ENCODE results near the gene ANKRD66.

ANKRD66 gene

GRCh38 chr6:46789434-46790354 lies 43.0 kb downstream of the ANKRD66 start:
- TF ChIP-seq CTCF (IDR thresholded peaks at IDR 0.05): no peak
- DNase-seq (ENCODE audit: low spot score): no peak
- H3K4me3 ChIP-seq: no peak overlapping the region
- H3K27ac ChIP-seq: no peak overlapping the region

GRCh38 chr6:46790355-46790874 lies 43.7 kb downstream of the ANKRD66 start:
- no peak for TF ChIP-seq CTCF (IDR thresholded peaks at IDR 0.05)
- DNase-seq (ENCODE audit: low spot score): no peak
- no peak overlapping the region for H3K27ac ChIP-seq
- H3K4me3 ChIP-seq: no peak overlapping the region

GRCh38 chr6:46792635-46793034 lies 45.9 kb downstream of the ANKRD66 start:
- no peak for TF ChIP-seq CTCF (IDR thresholded peaks at IDR 0.05)
- no peak overlapping the region for H3K27ac ChIP-seq
- H3K4me3 ChIP-seq: no peak overlapping the region

GRCh38 chr6:46793138-46793537 lies 46.4 kb downstream of the ANKRD66 start, which contains the start of gene MEP1A:
Gene MEP1A (plus strand): TSS chr6:46793389. CDS start chr6:46793399, 10 bp downstream.
- no peak for TF ChIP-seq CTCF (IDR thresholded peaks at IDR 0.05)
- Histone ChIP-seq H3K27ac (no peak within 1 kb of the TSS), H3K4me3 (no peak within 1 kb of the TSS)
- no peak for DNase-seq (ENCODE audit: low spot score)

More at GRCh38 chr6:46792635-46793034, 45.9 kb downstream of the ANKRD66 start:
- no peak for DNase-seq (ENCODE audit: low spot score)

- DNase-seq (ENCODE audit: low spot score): no peak
- no peak overlapping the region for H3K4me3 ChIP-seq
- no peak for TF ChIP-seq CTCF (IDR thresholded peaks at IDR 0.05)
- no peak overlapping the region for H3K27ac ChIP-seq
Observed at GRCh38 chr6:46794068-46794467, 47.3 kb downstream of the ANKRD66 start.

- DNase-seq (ENCODE audit: low spot score): no peak
- no peak for TF ChIP-seq CTCF (IDR thresholded peaks at IDR 0.05)
- Histone ChIP-seq H3K27ac (no peak overlapping the region), H3K4me3 (no peak overlapping the region)
Observed at GRCh38 chr6:46795816-46796215, 49.1 kb downstream of the ANKRD66 start.

Measured in coronary artery (tissue), 2 donors.